Erythroblast (primary cell): Measurements from ENCODE around the gene RAB15.

ENCODE experiments used
- GATA1 ChIP-seq: IDR thresholded peaks from 2 replicates; pipeline ENCODE4 v1.6.1; 2011; ENCODE audit warnings: low read depth, mild to moderate bottlenecking, control low read depth, low read length, moderate library complexity
- POLR2A ChIP-seq: IDR thresholded peaks from 2 replicates; pipeline ENCODE4 v1.6.1; 2011; ENCODE audit warnings: mild to moderate bottlenecking, low read length

DNA sequence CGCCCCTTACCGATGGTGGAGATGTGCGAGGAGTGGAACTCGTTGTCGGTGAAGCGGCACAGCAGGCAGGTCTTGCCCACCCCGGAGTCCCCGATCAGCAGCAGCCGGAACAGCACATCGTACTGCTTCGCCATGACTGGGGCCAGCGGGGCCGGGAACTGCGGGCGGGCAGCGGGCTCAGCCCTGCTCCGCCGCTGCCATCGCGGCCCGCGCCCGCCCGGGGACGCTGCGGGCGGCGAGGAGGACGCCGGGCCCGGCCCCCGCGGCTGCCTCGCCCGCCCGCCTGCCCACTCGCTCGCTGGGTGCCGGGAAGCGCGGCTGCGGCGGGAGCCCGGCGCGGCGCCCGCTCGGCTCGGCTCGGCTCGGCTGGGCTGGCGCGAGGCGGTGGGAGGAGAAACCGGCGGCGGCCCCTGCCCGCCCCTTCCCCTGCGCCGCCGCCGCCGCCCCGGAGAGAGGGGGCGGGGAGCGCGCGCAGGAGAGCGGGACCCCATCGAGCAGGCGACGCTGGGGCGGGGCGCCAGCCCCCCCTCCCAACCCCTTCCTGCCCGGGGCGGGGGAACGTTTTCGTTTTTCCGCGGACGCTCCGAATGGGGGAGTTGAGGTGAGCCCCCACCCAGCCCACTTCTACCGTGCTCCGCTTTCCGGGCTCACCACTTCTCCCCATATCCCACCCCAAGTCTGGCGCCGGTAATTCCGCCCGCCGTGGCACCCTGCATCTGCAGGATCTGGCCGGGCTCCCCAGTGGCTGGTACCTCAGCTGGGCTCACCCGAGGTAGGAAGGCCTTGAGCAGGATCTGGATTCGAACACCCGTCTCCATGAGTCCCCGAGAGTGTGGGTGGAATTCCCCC, at the start of gene RAB15:
- no peak for TF ChIP-seq POLR2A
- no peak for TF ChIP-seq GATA1
